ENCODE data around the gene NR2F2.

DNA sequence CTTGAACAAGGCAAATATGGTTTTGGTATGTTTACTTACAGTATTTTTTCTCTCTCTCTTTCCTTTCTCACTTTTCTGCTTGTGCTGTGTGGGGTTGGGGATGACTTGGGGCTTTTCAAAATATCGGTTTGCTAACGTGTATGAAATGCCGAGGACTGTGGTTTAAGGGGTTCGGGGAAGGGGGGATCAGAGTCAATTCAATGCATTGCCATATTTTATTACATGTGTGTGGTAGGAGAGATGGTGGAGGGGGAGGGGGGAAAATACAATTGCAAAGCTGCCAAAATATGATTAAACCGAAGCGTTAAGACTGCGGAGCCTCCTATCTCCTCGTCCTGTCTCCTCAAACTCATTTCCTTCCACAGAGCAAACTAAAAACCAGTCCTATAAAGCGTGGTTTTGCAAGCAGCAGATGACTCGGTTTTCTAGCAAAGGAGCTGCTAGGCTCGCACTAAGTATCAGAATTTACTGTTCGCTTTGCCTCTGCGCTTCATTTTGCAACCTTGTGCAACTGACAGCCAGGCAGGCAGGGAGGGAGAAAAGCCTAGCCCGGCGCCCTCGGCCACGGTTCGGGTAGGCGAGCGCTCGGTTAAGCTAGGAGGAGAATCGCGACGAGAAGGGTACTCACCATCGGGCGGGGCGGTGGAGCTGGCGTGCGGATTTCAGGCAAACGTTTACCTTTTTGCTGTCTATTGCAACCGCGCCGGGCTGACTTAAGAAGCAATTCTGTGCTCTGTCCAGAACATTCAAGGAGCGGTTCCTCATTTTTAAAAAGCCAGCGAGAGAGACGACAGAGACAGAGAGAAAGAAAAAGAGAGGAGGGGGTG, 4.0 kb upstream of the NR2F2 start:
- TF ChIP-seq FOXM1 (IDR thresholded peaks at IDR 0.05; ENCODE audit: borderline replicate concordance) (no peak), ARNT (IDR thresholded peaks at IDR 0.05) (no peak), NFRKB (IDR thresholded peaks at IDR 0.05) (no peak), HDGF (IDR thresholded peaks at IDR 0.05; ENCODE audit: borderline replicate concordance) (no peak), BHLHE40 (IDR thresholded peaks at IDR 0.05; ENCODE audit: borderline replicate concordance) (no peak), FOXA1 (IDR thresholded peaks at IDR 0.05) (no peak), L3MBTL2 (conservative IDR thresholded peaks at IDR 0.05) (peak; percentile 28; the same call in 1 of the 2 replicates), SP1 (IDR thresholded peaks at IDR 0.05) (no peak), TARDBP (IDR thresholded peaks at IDR 0.05) (no peak)
